Transverse colon (tissue), 4 donors: ENCODE data around the gene NME8. TPM values are rescaled to one million over a fixed set of nuclear protein-coding genes. Genes with fewer than 3 reads are reported as not detected.

Experiments
- DNase-seq: peaks from one replicate; pipeline ENCODE4 v3.0.0-alpha.2; 2019
- H3K27ac ChIP-seq, 4 donors: fragments of 200-600 bp; sonication (generic); 2 replicates each; pipeline ENCODE4 v1.5.1; 2016 to 2018; ENCODE audit warnings: inconsistent platforms in 4 of 4
- H3K27me3 ChIP-seq: fragments of 200-600 bp; sonication (generic); 2 replicates; pipeline ENCODE4 v1.5.1; 2017; ENCODE audit warnings: inconsistent platforms
- H3K36me3 ChIP-seq, 4 donors: fragments of 200-600 bp; sonication (generic); 2 replicates each; pipeline ENCODE4 v1.5.1; 2017 to 2019; ENCODE audit warnings: inconsistent platforms in 4 of 4
- H3K4me1 ChIP-seq, 4 donors: fragments of 200-600 bp; sonication (generic); 2 replicates each; pipeline ENCODE4 v1.5.1; 2017 to 2020; ENCODE audit warnings: inconsistent platforms in 4 of 4
- H3K4me3 ChIP-seq, 4 donors: fragments of 200-600 bp; sonication (generic); 1 replicate in 1 of 4; 2 replicates in 3 of 4; pipeline versions ENCODE4 v1.5.1 to v1.6.1; 2017 to 2019; ENCODE audit warnings: inconsistent platforms in 4 of 4
- H3K9me3 ChIP-seq, 2 donors: fragments of 200-600 bp; sonication (generic); 2 replicates each; pipeline ENCODE4 v1.5.1; 2017 to 2019; ENCODE audit warnings: inconsistent platforms in 2 of 2
- EP300 ChIP-seq: sonication (generic); formaldehyde crosslinking; IDR thresholded peaks from one replicate; pipeline ENCODE4 v1.6.1; 2017; ENCODE audit warnings: antibody characterized with exemption, low read depth
- POLR2A ChIP-seq: fragments of 450-650 bp; IDR thresholded peaks from one replicate; pipeline ENCODE4 v1.6.1; 2016; ENCODE audit warnings: antibody characterized with exemption, mild to moderate bottlenecking, moderate library complexity
- POLR2AphosphoS5 ChIP-seq, 3 donors: sonication (generic); formaldehyde crosslinking; IDR thresholded peaks; one replicate each; pipeline ENCODE4 v1.6.1; 2016; ENCODE audit warnings: antibody characterized with exemption in 3 of 3
- WGBS, 2 donors: methylation state at CpG; one replicate each; pipeline ENCODE4 v1.1.5; 2018; ENCODE audit warnings: low coverage in 1 of 2; 5-methylcytosine and 5-hydroxymethylcytosine counted together
- in situ Hi-C, 4 donors: fragments of 200-750 bp; cut with MboI; loops; one replicate each; pipeline versions ENCODE4 v1.15.0 to v1.15.1; 2017; ENCODE audit warnings: low sequenced_read_pairs in 3 of 4, low pct_ligation_motif_present in 1 of 4, low pct_unique_long_range_greater_than_20kb in 1 of 4
- intact Hi-C: fragments of 100-400 bp; cut with DNase I; formaldehyde crosslinking; loops from one replicate; pipeline ENCODE4 v1.15.1; 2023; ENCODE audit warnings: low total_unique reads
- total RNA-seq, 4 donors: library from RNA; depleted of rRNA; stranded (reverse); fragments of >200 nt; gene quantifications; one replicate each; pipeline ENCODE4 v1.1.0, GENCODE V29; 2016
- TF ChIP-seq, protein P1 (sequence below), 5 experiments: fragments of 200-600 bp in 3 of 5; fragments of 450-650 bp in 2 of 5; sonication (generic) in 3 of 5; IDR thresholded peaks; 1 replicate in 2 of 5; 2 replicates in 3 of 5; pipeline ENCODE4 v1.5.1; 2016 to 2017; ENCODE audit warnings: antibody characterized with exemption in 5 of 5, inconsistent platforms in 3 of 5, mild to moderate bottlenecking in 2 of 5, moderate library complexity in 1 of 5

The NME8 gene
- total RNA-seq, 4 donors from 2014 or later: not detected

DNA sequence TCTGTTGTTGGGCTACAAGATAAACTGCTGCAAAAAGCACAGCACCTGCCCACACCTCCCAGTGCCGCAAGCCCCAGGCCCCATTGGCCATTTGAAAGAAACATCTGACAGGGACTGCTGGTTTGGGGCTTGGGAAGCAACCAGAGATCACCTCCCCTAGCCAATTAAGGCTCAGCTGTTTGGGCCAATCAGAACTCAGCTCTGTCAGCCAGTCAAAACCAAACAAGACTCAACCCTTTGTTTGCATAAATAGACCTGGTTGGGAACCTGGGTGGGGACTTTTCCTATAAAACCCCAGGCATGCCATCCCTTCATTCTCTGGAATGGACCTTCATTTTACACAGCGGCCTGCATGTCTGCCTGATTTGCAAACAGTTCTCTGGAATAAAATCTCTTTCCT is 17.2 kb upstream of the NME8 start:
- no peak overlapping the region for H3K27ac ChIP-seq
- H3K4me3 ChIP-seq: no peak overlapping the region
- intact Hi-C loops (no loop called here), in situ Hi-C loops (loop anchor here in 3 of 4 donors (25.0 kb wide), 1 partner anchor 594 kb away; no protein-coding TSS in a partner anchor)
- 83 to 87% methylated on average over 1 to 2 of the region's 2 CpGs for WGBS, 2 donors
- H3K36me3 ChIP-seq: no peaks in the 10 kb centered on the region
- DNase-seq: no peak
- H3K27me3 ChIP-seq: no peaks in the 10 kb centered on the region
- TF ChIP-seq POLR2A (no peak), EP300 (no peak), POLR2AphosphoS5 (IDR thresholded peaks at IDR 0.05) (no peak)
- TF ChIP-seq, protein P1, sequence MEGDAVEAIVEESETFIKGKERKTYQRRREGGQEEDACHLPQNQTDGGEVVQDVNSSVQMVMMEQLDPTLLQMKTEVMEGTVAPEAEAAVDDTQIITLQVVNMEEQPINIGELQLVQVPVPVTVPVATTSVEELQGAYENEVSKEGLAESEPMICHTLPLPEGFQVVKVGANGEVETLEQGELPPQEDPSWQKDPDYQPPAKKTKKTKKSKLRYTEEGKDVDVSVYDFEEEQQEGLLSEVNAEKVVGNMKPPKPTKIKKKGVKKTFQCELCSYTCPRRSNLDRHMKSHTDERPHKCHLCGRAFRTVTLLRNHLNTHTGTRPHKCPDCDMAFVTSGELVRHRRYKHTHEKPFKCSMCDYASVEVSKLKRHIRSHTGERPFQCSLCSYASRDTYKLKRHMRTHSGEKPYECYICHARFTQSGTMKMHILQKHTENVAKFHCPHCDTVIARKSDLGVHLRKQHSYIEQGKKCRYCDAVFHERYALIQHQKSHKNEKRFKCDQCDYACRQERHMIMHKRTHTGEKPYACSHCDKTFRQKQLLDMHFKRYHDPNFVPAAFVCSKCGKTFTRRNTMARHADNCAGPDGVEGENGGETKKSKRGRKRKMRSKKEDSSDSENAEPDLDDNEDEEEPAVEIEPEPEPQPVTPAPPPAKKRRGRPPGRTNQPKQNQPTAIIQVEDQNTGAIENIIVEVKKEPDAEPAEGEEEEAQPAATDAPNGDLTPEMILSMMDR (IDR thresholded peaks at IDR 0.05): no peak
- H3K4me1 ChIP-seq: peaks cover 0 to 8% (median 2%) of the 10 kb centered on the region in 4 donors
- no peaks in the 10 kb centered on the region for H3K9me3 ChIP-seq

DNA sequence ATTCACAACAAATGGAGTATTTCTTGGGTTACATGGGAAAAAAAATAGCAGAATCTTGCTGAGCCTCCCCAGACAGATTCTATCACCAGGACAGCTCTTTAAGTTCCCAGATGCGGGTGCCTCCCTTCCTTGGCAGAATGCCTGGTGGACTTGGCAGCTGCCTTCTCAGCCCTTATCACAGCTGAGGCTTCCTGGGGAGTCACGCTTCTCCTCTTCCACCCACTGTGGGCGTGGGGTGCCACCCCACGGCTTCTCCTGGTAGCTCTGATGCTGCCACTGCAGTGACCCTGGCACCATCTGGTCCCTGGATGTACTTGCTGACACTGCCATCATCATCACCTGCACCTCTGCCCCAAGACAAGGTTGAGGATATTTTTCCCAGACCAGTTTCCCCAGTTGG is 16.2 kb upstream of the NME8 start:
- Histone ChIP-seq H3K9me3 (no peaks in the 10 kb centered on the region), H3K27me3 (no peaks in the 10 kb centered on the region), H3K36me3 (no peaks in the 10 kb centered on the region), H3K4me3 (no peak overlapping the region), H3K4me1 (peaks cover 0 to 8% (median 2%) of the 10 kb centered on the region in 4 donors), H3K27ac (no peak overlapping the region)
- DNase-seq: peak; percentile 57
- intact Hi-C loops (no loop called here), in situ Hi-C loops (loop anchor here in 3 of 4 donors (25.0 kb wide), 1 partner anchor 595 kb away; no protein-coding TSS in a partner anchor)
- TF ChIP-seq, protein P1 (IDR thresholded peaks at IDR 0.05): no peak
- TF ChIP-seq EP300 (no peak), POLR2AphosphoS5 (IDR thresholded peaks at IDR 0.05) (no peak), POLR2A (no peak)
- WGBS, 2 donors: 27% methylated on average over 4 of the region's 4 CpGs; no CpG with 5 or more reads in 1 of the 2 donors

DNA sequence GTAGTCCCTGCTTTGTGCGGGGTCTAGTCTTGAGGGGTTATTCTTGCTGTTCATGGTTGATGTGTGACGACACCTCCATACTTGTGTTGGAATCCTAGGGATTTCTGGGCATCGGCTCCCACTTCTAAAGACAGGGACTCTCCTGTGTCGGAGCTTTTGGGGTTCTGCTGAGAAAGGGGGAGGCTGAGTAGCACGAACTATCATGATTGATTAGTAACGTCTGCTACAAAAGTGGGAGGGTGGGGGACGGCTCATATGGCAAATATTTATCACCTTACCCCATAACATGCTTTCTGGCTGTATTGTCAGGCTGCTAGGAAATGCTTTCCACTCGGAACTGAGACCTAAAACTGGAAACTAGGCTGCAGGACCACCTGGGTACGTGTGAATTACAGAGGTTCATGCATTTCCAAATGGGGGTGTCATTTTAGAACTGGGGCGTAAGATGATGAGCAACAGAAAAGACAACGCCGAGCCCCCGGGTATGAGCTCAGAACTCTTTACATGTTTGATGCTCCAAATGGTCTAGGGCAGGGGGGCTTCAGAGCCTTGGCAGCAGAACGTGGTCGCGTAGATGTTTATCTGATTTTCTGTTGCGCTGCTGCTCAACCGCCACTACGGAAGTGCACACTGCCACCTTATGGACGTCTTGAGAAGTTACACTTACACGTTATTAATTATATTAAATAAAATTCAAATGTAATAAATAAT is 15.1 kb upstream of the NME8 start:
- peak; percentile 32 for DNase-seq
- no peaks in the 10 kb centered on the region for H3K27me3 ChIP-seq
- intact Hi-C loops (no loop called here), in situ Hi-C loops (loop anchor here in 3 of 4 donors (25.0 kb wide), 1 partner anchor 596 kb away; no protein-coding TSS in a partner anchor)
- H3K36me3 ChIP-seq: no peaks in the 10 kb centered on the region
- H3K27ac ChIP-seq: no peak overlapping the region
- TF ChIP-seq, protein P1 (IDR thresholded peaks at IDR 0.05): peak; percentile 53 to 77 (median 63)
- TF ChIP-seq POLR2A: no peak
- WGBS, 2 donors: 30 to 33% methylated on average over 17 to 21 of the region's 21 CpGs
- peaks cover 0 to 8% (median 2%) of the 10 kb centered on the region in 4 donors for H3K4me1 ChIP-seq
- H3K4me3 ChIP-seq: peak overlapping the region in 1 of 4 donors; percentile 39
- no peaks in the 10 kb centered on the region for H3K9me3 ChIP-seq

DNA sequence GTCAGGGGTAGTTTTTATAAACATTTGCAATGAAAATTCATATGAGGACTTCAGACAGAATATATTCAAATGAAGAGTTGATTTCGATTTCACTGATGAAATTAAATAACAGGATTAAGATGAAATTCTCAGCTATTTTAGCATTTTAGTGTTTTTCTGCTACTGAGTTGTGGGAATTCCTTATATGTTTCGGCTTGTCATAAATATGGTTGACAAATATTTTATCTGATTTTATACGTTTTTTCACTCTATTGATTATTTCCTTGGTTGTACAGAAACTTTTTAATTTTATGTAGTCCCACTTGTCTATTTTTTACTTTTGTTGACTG is 14.6 kb upstream of the NME8 start:
- DNase-seq: no peak
- Histone ChIP-seq H3K9me3 (no peaks in the 10 kb centered on the region), H3K27ac (no peak overlapping the region), H3K4me3 (no peak overlapping the region), H3K36me3 (no peaks in the 10 kb centered on the region), H3K4me1 (peaks cover 0 to 8% (median 2%) of the 10 kb centered on the region in 4 donors), H3K27me3 (no peaks in the 10 kb centered on the region)
- WGBS, 2 donors: 16 to 27% methylated on average over 3 of the region's 3 CpGs
- in situ Hi-C loops: loop anchor here in 3 of 4 donors (25.0 kb wide), 1 partner anchor 596 kb away; no protein-coding TSS in a partner anchor
- intact Hi-C loops: no loop called here
- TF ChIP-seq, protein P1 (IDR thresholded peaks at IDR 0.05): no peak
